ENCODE data around the gene TIMM17A.

DNA sequence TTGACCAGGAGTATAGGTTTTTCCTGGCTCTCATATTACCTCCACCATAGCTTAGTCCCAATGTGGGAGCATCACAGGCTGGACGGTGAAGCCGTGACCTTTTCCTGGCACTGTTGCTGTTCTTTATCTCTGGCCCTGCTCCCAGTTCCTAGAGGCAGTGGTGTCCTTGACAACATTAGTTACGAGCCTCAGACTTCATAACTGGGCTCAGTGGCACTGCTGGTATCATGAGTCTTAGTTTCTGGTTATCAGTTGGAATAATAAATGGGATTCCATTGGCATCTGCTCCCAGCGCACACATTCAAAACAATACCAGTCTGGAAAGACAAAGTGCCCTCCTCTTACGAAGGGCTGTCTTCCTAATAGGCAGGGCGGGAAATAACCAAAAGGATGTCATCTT is 35.1 kb downstream of the TIMM17A start:
- TF ChIP-seq, protein P1, sequence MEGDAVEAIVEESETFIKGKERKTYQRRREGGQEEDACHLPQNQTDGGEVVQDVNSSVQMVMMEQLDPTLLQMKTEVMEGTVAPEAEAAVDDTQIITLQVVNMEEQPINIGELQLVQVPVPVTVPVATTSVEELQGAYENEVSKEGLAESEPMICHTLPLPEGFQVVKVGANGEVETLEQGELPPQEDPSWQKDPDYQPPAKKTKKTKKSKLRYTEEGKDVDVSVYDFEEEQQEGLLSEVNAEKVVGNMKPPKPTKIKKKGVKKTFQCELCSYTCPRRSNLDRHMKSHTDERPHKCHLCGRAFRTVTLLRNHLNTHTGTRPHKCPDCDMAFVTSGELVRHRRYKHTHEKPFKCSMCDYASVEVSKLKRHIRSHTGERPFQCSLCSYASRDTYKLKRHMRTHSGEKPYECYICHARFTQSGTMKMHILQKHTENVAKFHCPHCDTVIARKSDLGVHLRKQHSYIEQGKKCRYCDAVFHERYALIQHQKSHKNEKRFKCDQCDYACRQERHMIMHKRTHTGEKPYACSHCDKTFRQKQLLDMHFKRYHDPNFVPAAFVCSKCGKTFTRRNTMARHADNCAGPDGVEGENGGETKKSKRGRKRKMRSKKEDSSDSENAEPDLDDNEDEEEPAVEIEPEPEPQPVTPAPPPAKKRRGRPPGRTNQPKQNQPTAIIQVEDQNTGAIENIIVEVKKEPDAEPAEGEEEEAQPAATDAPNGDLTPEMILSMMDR (conservative IDR thresholded peaks at IDR 0.05; ENCODE audit: low read length) = no peak
- TF ChIP-seq EZH2phosphoT487 (IDR thresholded peaks at IDR 0.05; ENCODE audit: borderline replicate concordance) = no peak

Measured in Loucy (cell line).